ENCODE measurements around the gene SULF2. TPM values are rescaled to one million over a fixed set of nuclear protein-coding genes. Genes with fewer than 3 reads are reported as not detected.

The SULF2 gene
- total RNA-seq, 1 experiment from 2014 or later = 13.0 TPM

DNA sequence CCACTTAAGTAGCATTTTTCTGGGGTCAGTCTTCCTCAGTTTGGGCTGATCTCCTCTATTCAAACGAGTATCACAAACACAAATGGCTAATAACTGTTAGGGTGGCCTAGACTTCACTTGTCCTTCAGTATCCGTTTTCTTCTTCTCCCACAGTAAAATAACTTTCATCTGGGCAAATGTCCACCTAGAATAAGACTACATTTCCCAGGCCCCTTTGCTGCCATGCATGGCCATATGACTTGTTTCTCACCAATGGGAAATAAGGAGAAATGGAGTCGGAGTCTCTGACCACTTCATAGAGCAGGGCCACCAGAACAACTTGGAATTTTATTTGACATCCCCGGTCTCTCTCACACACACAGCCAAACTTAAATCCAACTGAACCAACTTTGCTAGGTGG, 51.4 kb downstream of the SULF2 start:
- DNase-seq (ENCODE audit: low read depth, low spot score) = no peak
- Histone ChIP-seq H3K9me2 (ENCODE audit: insufficient read depth) (no peaks in the 10 kb centered on the region), H3K27ac (ENCODE audit: low read depth, low read length) (no peak overlapping the region), H3K4me1 (ENCODE audit: control insufficient read depth in 1 of 2, insufficient read depth in 2 of 2, low read length in 2 of 2) (no peaks in the 10 kb centered on the region), H3K9me3 (ENCODE audit: control insufficient read depth in 1 of 2, insufficient read depth in 1 of 2, low read depth in 1 of 2, low read length in 2 of 2) (no peaks in the 10 kb centered on the region), H3K4me3 (replicated peaks in 1 of 2; ENCODE audit: low read depth in 1 of 2, low read length in 2 of 2) (no peak overlapping the region), H3K36me3 (ENCODE audit: control insufficient read depth in 1 of 2, insufficient read depth in 2 of 2, low read length in 2 of 2) (no peaks in the 10 kb centered on the region), H3K79me2 (ENCODE audit: insufficient read depth, low read length) (no peaks in the 10 kb centered on the region), H3K9ac (ENCODE audit: low read length) (no peak overlapping the region), H3K4me2 (ENCODE audit: low read length) (no peak overlapping the region), H4K20me1 (ENCODE audit: insufficient read depth) (no peaks in the 10 kb centered on the region), H2AFZ (ENCODE audit: low read depth, low read length, poor library complexity, severe bottlenecking) (peak overlapping the region; percentile 54), H3K27me3 (ENCODE audit: insufficient read depth, low read length) (no peaks in the 10 kb centered on the region)
- ChIA-PET CTCF (interaction anchor here (1.3 kb wide), 1 partner anchor 9 kb away, joined by 3 read pairs; no protein-coding TSS in a partner anchor), RAD21 (ENCODE audit: low non-redundant PET in 1 of 2, low total read pairs in 2 of 2, uncharacterized antibody in 2 of 2, unreplicated experiment in 2 of 2) (no interaction called here), POLR2A (no interaction called here)
- peak; percentile 68 for TF ChIP-seq YY1 (IDR thresholded peaks at IDR 0.05; ENCODE audit: extremely low read depth, insufficient replicate concordance, low read depth, low read length)
- no peak for TF ChIP-seq POLR2AphosphoS5 (IDR thresholded peaks at IDR 0.05; ENCODE audit: low read depth, low read length)
- TF ChIP-seq, protein P1, sequence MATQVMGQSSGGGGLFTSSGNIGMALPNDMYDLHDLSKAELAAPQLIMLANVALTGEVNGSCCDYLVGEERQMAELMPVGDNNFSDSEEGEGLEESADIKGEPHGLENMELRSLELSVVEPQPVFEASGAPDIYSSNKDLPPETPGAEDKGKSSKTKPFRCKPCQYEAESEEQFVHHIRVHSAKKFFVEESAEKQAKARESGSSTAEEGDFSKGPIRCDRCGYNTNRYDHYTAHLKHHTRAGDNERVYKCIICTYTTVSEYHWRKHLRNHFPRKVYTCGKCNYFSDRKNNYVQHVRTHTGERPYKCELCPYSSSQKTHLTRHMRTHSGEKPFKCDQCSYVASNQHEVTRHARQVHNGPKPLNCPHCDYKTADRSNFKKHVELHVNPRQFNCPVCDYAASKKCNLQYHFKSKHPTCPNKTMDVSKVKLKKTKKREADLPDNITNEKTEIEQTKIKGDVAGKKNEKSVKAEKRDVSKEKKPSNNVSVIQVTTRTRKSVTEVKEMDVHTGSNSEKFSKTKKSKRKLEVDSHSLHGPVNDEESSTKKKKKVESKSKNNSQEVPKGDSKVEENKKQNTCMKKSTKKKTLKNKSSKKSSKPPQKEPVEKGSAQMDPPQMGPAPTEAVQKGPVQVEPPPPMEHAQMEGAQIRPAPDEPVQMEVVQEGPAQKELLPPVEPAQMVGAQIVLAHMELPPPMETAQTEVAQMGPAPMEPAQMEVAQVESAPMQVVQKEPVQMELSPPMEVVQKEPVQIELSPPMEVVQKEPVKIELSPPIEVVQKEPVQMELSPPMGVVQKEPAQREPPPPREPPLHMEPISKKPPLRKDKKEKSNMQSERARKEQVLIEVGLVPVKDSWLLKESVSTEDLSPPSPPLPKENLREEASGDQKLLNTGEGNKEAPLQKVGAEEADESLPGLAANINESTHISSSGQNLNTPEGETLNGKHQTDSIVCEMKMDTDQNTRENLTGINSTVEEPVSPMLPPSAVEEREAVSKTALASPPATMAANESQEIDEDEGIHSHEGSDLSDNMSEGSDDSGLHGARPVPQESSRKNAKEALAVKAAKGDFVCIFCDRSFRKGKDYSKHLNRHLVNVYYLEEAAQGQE (IDR thresholded peaks at IDR 0.05; ENCODE audit: low read depth) = no peak
- peak; percentile 47; the same call in 1 of the 2 replicates for ATAC-seq
- intact Hi-C loops (cut with micrococcal nuclease) = no loop called here
- BruUV-seq (replicated peaks) = no TSS peak

DNA sequence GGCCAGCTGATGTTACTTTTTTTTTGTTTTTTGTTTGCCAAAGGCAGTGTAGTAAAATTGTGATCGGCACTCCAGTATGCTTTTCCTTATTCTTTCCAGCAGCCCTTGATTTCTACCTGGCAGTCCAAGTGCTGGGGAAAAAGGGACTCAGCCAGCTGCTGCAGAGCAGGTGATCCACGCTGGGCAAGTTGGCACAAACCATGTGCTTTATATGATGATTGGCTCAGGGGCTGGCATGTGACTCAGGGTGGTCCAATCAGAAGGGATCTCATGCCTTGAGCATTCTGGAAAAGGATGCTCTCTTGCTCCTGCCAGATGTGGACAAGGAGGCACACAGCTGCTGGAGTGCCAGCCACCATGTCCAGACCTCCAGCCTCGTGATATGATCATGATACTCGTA, 54.5 kb downstream of the SULF2 start:
- H3K27me3 ChIP-seq (ENCODE audit: insufficient read depth, low read length) = no peaks in the 10 kb centered on the region
- no peaks in the 10 kb centered on the region for H3K9me2 ChIP-seq (ENCODE audit: insufficient read depth)
- no peak overlapping the region for H3K4me3 ChIP-seq (replicated peaks in 1 of 2; ENCODE audit: low read depth in 1 of 2, low read length in 2 of 2)
- H3K79me2 ChIP-seq (ENCODE audit: insufficient read depth, low read length) = no peaks in the 10 kb centered on the region
- H4K20me1 ChIP-seq (ENCODE audit: insufficient read depth) = no peaks in the 10 kb centered on the region
- BruUV-seq (replicated peaks) = no TSS peak
- DNase-seq (ENCODE audit: low read depth, low spot score) (no peak), ATAC-seq (0 out of 2 replicates have a peak, but pooled peaks have one; percentile 34)
- intact Hi-C loops (cut with micrococcal nuclease) = no loop called here
- no peaks in the 10 kb centered on the region for H3K4me1 ChIP-seq (ENCODE audit: control insufficient read depth in 1 of 2, insufficient read depth in 2 of 2, low read length in 2 of 2)
- no peaks in the 10 kb centered on the region for H3K36me3 ChIP-seq (ENCODE audit: control insufficient read depth in 1 of 2, insufficient read depth in 2 of 2, low read length in 2 of 2)
- no peak overlapping the region for H3K4me2 ChIP-seq (ENCODE audit: low read length)
- ChIA-PET CTCF (interaction anchor here (0.9 kb wide), 1 partner anchor 890 kb away, joined by 3 read pairs; no protein-coding TSS in a partner anchor), POLR2A (no interaction called here), RAD21 (ENCODE audit: low non-redundant PET in 1 of 2, low total read pairs in 2 of 2, uncharacterized antibody in 2 of 2, unreplicated experiment in 2 of 2) (no interaction called here)
- H3K9ac ChIP-seq (ENCODE audit: low read length) = no peak overlapping the region
- no peaks in the 10 kb centered on the region for H3K9me3 ChIP-seq (ENCODE audit: control insufficient read depth in 1 of 2, insufficient read depth in 1 of 2, low read depth in 1 of 2, low read length in 2 of 2)
- no peak overlapping the region for H2AFZ ChIP-seq (ENCODE audit: low read depth, low read length, poor library complexity, severe bottlenecking)
- TF ChIP-seq ZNF274 (IDR thresholded peaks at IDR 0.05; ENCODE audit: low read depth, low read length) = no peak
- no peak for TF ChIP-seq JUND (IDR thresholded peaks at IDR 0.05)
- no peak for TF ChIP-seq EZH2phosphoT487 (IDR thresholded peaks at IDR 0.05; ENCODE audit: borderline replicate concordance)
- TF ChIP-seq TCF7L2 (IDR thresholded peaks at IDR 0.05; ENCODE audit: borderline replicate concordance, extremely low read depth, insufficient read depth, insufficient read length) = no peak
- TF ChIP-seq YY1 (IDR thresholded peaks at IDR 0.05; ENCODE audit: extremely low read depth, insufficient replicate concordance, low read depth, low read length) = no peak
- TF ChIP-seq, protein P2, sequence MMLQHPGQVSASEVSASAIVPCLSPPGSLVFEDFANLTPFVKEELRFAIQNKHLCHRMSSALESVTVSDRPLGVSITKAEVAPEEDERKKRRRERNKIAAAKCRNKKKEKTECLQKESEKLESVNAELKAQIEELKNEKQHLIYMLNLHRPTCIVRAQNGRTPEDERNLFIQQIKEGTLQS (IDR thresholded peaks at IDR 0.05) = no peak
- no peak overlapping the region for H3K27ac ChIP-seq (ENCODE audit: low read depth, low read length)
